Choroid plexus epithelial cell (primary cell): Measurements from ENCODE around the gene INSC.

Source experiments
- DNase-seq: peaks from one replicate; pipeline ENCODE4 v3.0.0-alpha.2; 2010; ENCODE audit warnings: low read depth
- H3K4me3 ChIP-seq: 2 replicates; pipeline ENCODE4 v1.5.1; 2011; ENCODE audit warnings: low read depth, mild to moderate bottlenecking, control low read depth, low read length, moderate library complexity
- TF ChIP-seq, protein P1 (sequence below): conservative IDR thresholded peaks from 2 replicates; pipeline ENCODE4 v1.5.1; 2011; ENCODE audit warnings: low read depth, mild to moderate bottlenecking, control low read depth, inconsistent platforms, low read length, moderate library complexity

The INSC gene

DNA sequence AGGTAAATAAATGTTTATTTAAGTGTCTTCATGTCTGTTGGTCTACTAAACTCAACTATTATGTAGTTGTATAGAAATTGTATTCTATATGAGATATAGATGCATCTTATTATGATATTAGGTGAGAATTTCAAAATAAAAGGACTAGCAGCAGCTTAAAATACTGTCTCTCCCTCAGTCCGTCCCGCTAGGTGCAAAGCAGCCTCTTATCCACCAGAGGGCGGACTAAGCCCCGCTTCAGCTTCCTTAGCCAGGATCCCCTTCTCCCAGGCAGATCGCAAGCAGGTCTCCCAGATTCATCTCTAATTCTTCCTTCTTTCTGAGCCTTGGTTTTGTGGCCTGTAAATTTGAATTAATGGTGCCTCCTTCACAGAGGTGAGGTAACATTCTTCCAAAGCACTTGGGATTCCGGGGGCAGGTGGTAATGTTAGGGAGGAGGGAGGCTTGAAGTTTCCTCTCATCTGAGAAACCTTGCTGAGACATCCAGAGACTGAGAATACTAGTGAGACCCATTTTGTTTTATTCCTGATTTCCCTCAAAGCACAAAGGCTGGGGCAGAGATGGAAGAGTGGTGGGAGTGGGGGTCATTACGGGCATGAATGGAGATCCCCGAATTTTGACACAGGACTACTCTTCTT lies 13.5 kb upstream of the INSC start:
- H3K4me3 ChIP-seq, result no peak overlapping the region
- peak; percentile 86 for DNase-seq
- TF ChIP-seq, protein P1, sequence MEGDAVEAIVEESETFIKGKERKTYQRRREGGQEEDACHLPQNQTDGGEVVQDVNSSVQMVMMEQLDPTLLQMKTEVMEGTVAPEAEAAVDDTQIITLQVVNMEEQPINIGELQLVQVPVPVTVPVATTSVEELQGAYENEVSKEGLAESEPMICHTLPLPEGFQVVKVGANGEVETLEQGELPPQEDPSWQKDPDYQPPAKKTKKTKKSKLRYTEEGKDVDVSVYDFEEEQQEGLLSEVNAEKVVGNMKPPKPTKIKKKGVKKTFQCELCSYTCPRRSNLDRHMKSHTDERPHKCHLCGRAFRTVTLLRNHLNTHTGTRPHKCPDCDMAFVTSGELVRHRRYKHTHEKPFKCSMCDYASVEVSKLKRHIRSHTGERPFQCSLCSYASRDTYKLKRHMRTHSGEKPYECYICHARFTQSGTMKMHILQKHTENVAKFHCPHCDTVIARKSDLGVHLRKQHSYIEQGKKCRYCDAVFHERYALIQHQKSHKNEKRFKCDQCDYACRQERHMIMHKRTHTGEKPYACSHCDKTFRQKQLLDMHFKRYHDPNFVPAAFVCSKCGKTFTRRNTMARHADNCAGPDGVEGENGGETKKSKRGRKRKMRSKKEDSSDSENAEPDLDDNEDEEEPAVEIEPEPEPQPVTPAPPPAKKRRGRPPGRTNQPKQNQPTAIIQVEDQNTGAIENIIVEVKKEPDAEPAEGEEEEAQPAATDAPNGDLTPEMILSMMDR, result peak; percentile 100

DNA sequence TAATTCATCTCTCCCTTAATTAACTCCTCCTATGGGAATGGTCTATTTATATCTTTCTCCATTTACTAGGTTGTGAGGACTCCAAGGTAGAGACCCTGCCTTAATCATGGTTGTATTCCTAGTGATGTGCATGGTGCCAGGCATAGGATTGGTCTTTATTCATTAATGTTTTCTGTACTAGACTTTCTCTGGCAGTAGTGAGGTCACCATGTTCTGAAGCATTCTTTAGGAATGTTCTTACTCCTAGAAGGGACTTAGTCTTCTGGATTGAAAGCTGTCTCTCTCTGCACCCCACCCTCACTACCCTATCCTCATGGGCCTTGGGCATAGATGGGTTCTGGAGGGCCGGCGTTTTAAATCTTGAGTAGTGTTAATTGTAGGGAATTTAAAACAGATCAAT lies 10.6 kb upstream of the INSC start:
- DNase-seq, result peak; percentile 28
- TF ChIP-seq, protein P1, result no peak
- H3K4me3 ChIP-seq, result no peak overlapping the region

- peak; percentile 85 for DNase-seq
- TF ChIP-seq, protein P1, result no peak
- H3K4me3 ChIP-seq, result no peak overlapping the region
Observed at GRCh38 chr11:15106201-15106965, 8.3 kb upstream of the INSC start.

GRCh38 chr11:15107730-15108515 lies 6.8 kb upstream of the INSC start:
- DNase-seq, result no peak
- TF ChIP-seq, protein P1, result no peak
- no peak overlapping the region for H3K4me3 ChIP-seq

- TF ChIP-seq, protein P1, result no peak
- no peak for DNase-seq
- H3K4me3 ChIP-seq, result no peak overlapping the region
Observed at GRCh38 chr11:15108592-15109130, 6.1 kb upstream of the INSC start.

DNA sequence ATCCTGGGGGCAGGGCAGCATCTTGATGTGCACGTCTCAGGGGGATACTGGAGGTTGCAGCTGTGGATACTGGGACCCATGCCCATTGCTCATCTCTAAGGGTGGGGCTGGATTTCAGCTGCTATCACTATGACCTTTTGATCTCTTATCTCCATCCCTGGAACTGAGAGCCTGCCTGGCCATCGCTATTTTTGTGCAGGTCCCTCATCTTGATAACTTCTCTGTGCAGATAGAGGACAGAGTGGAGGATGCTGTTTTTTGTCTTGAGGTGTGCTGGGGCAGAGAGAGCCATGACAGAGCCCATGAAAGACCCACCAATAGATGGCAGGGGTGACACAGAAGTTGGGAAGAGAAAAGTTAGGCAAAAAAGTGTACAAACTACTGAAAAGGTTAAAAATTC lies 5.1 kb upstream of the INSC start:
- H3K4me3 ChIP-seq, result no peak overlapping the region
- TF ChIP-seq, protein P1, result no peak
- no peak for DNase-seq
